Measurements from ENCODE around the gene ST6GAL1.

DNA sequence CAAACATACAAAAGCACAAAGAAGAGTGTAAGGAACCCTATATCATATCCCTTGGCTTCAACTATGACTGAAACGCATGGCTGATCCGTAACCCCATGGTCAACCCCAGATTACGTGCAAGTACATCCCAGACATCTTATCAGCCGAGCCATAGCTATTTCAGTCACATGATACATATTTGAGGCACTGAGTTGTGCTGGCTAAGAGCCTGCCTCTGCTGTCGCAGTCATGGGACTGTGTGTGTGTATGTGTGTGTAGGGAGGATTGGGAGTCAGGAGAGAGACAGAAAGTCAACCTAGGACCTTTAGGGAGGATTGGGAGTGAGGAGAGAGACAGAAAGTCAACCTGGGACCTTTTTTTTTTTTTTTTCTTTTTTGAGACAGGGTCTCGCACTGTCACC, 8.4 kb downstream of the ST6GAL1 start:
- TF ChIP-seq, protein P1, sequence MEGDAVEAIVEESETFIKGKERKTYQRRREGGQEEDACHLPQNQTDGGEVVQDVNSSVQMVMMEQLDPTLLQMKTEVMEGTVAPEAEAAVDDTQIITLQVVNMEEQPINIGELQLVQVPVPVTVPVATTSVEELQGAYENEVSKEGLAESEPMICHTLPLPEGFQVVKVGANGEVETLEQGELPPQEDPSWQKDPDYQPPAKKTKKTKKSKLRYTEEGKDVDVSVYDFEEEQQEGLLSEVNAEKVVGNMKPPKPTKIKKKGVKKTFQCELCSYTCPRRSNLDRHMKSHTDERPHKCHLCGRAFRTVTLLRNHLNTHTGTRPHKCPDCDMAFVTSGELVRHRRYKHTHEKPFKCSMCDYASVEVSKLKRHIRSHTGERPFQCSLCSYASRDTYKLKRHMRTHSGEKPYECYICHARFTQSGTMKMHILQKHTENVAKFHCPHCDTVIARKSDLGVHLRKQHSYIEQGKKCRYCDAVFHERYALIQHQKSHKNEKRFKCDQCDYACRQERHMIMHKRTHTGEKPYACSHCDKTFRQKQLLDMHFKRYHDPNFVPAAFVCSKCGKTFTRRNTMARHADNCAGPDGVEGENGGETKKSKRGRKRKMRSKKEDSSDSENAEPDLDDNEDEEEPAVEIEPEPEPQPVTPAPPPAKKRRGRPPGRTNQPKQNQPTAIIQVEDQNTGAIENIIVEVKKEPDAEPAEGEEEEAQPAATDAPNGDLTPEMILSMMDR (conservative IDR thresholded peaks at IDR 0.05): no peak
- no peak for TF ChIP-seq ZFX (IDR thresholded peaks at IDR 0.05)
